NCI-H345 treated with DMSO at 0.1 percent for 48 hours (cell line): ENCODE measurements around the gene RAPGEF6.
"Not testable (repeated sequence)": the region's sequence is repeated elsewhere in the genome, so short reads cannot be mapped to it uniquely, and the experiment has no call there.

ENCODE experiments used
- DNase-seq: peaks from one replicate; lab custom pipeline; 2025; ENCODE audit not compliant: unreplicated experiment; lab: John Stamatoyannopoulos, UW

RAPGEF6 gene

GRCh38 chr5:131608597-131608996 lies 26.4 kb downstream of the RAPGEF6 start:
- no peak for DNase-seq

DNA sequence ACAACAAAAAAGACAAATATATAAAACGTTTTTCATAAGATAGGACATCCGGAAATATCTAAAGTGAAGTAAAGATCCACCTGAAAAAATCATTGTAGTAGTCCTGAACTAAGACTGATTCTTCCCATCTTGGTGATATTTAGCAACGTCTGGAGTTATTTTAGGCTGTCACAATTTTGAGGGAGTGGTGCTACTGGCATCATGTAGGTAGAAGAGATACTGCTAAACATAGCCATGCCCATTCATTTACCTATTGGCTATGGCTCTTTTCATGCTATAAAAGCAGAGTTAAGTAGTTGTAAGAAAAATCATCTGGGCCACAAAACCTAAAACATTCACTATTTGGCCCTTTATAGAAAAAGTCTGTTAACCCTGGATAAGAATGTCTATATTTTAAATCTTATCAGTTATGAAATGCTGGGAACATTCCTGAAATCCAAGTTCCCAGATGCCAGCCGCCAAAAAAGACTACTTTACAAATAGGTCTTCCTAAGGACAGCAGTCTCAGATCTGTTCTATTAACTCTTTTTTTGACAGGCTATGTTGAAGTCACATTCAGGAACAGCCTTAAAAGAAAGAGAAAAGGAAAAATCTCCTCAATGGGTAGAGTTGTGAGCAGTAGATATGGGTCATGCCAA lies 27.0 kb downstream of the RAPGEF6 start:
- DNase-seq: no peak

- no peak for DNase-seq
Measured at GRCh38 chr5:131607418-131607817, 27.6 kb downstream of the RAPGEF6 start.

DNA sequence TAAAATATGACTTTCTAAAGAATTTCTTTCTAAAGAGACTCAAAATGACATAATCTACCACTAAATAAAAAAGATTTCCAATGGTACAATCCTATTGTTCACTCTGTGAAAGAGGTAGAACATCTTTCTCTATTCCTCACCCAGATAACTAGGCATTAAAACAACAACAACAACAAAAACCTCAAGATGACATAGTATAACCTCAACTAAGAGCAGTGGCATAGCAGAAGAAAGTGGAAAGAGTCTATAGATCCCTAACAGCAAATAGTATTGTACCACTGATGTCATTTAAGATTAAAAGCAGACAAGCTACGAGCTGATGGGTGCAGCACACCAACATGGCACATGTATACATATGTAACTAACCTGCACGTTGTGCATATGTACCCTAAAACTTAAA lies 29.9 kb downstream of the RAPGEF6 start:
- DNase-seq: no peak

GRCh38 chr5:131595088-131596033 lies 39.7 kb downstream of the RAPGEF6 start:
- DNase-seq: no peak

DNA sequence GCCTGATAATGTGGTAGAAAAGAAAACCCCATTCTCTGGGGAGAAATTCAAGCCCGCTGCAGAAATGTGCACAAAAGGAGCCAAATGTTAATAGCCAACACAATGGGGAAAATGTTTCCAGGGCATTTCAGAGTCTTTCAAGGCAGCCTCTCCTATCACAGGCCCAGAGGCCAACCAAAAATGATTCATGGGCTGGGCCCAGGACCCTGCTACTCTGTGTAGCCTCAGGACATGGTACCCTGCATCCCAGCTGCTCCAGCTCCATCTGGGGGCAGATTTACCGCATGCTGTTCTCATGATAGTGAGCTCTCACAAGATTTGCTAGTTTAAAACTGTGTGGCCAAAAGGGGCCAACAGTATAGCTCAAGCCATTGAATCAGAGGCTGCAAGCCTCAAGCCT lies 41.1 kb downstream of the RAPGEF6 start:
- DNase-seq: no peak

GRCh38 chr5:131593436-131593835 lies 41.6 kb downstream of the RAPGEF6 start:
- not testable (repeated sequence) for DNase-seq

GRCh38 chr5:131589510-131590348 lies 45.3 kb downstream of the RAPGEF6 start:
- peak; percentile 21 for DNase-seq

- DNase-seq: no peak
Measured at GRCh38 chr5:131587541-131587940, 47.5 kb downstream of the RAPGEF6 start.

GRCh38 chr5:131581702-131582101 lies 53.3 kb downstream of the RAPGEF6 start:
- DNase-seq: no peak

GRCh38 chr5:131579917-131580671 lies 54.9 kb downstream of the RAPGEF6 start:
- no peak for DNase-seq

- DNase-seq: no peak
Measured at GRCh38 chr5:131575660-131576227, 59.3 kb downstream of the RAPGEF6 start.

- DNase-seq: no peak
Measured at GRCh38 chr5:131571669-131572168, 63.3 kb downstream of the RAPGEF6 start.

GRCh38 chr5:131570757-131571156 lies 64.3 kb downstream of the RAPGEF6 start:
- DNase-seq: no peak

DNA sequence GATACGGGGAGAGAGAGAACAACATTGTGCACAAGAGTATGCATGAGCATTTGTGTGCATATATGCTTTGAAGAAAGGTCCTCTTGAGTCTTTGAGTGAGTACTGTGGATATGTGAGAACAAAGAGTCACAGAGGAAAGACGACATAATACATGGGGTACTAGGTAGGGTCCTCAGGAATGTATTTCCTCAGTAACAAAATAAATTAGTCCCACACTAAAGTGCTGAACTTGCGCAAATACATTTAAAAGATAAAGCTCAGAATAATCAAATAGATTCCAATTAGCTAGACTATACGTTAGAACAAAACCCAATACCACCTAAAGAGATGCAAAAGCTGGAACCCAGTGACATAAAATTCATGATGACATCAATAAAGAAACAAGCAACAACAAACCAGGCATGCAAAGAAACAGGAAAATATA lies 70.8 kb downstream of the RAPGEF6 start:
- no peak for DNase-seq

DNA sequence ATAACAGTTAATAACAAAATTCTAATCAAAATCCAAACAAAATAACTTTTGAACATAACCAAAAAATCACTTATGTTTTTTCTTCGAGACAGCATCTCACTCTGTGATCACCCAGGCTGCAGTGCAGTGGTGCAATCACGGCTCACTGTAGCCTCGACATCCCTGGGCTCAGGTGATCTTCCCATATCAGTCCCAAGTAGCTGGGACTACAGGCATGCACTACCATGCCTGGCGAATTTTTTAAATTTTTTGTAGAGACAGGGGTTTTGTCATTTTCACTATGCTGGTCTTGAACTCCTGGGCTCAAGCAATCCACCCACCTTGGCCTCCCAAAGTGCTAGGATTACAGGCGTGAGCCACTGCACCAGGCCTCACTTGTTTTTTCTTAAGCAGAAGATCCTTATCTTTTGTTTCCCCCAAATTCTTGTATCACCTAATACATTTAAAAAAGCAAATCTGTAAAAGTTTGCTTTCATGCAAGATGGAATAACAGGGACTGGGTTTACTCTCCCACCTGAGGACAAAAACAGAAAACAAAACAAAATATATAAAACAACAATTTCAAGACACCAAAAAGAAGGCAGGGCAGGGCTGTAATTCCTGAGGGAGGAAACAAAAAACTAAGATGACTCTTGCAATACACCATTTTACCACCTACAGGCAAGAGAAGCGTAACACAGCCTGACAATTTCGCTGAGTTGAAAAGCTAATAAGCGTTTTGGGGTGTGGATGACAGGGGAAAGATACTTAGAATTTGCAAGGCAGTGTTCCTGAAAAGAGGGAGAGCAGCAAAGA lies 71.4 kb downstream of the RAPGEF6 start:
- DNase-seq: no peak

DNA sequence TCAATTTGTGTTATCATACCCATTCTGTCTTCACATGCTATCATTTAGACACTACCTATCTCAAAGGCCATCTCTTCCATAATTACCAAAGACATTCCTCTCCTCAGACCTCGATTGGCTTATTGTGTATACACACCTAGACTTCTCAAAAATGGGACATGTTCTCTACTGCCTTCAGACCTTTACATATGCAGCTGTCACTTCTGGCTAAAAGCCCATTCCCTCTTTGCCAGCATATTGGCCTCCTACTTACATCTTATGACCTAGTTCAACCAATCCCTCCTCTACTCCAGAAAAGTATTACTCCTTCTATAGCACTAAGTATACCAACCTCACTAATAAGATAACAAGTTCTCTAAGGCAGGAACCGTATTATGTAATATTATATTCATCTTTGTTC lies 84.4 kb downstream of the RAPGEF6 start:
- no peak for DNase-seq

GRCh38 chr5:131548176-131548575 lies 86.9 kb downstream of the RAPGEF6 start:
- DNase-seq: no peak

GRCh38 chr5:131545845-131546244 lies 89.2 kb downstream of the RAPGEF6 start:
- DNase-seq: no peak
